KMS-11 (cell line): ENCODE data around the gene CASP9.

Experiments used
- H2AFZ ChIP-seq: fragments of 200-600 bp; sonication (generic); 2 replicates; pipeline ENCODE4 v1.6.1; 2016; ENCODE audit warnings: antibody characterized with exemption, mixed run types, low read depth
- H3K27ac ChIP-seq: fragments of 200-600 bp; sonication (generic); 2 replicates; pipeline ENCODE4 v1.6.1; 2016; ENCODE audit warnings: mild to moderate bottlenecking, mixed run types
- H3K27me3 ChIP-seq: fragments of 200-600 bp; sonication (generic); 2 replicates; pipeline ENCODE4 v1.6.1; 2017; ENCODE audit warnings: mild to moderate bottlenecking, low read depth, mixed run types, moderate library complexity; ENCODE audit not compliant: insufficient read depth
- H3K36me3 ChIP-seq: fragments of 200-600 bp; sonication (generic); 2 replicates; pipeline ENCODE4 v1.6.1; 2017; ENCODE audit warnings: mild to moderate bottlenecking, mixed run types; ENCODE audit not compliant: insufficient read depth
- H3K4me1 ChIP-seq: fragments of 200-600 bp; sonication (generic); 2 replicates; pipeline ENCODE4 v1.6.1; 2016; ENCODE audit warnings: mild to moderate bottlenecking, low read depth, mixed run types; ENCODE audit not compliant: poor library complexity, severe bottlenecking
- H3K4me2 ChIP-seq: fragments of 200-600 bp; sonication (generic); 2 replicates; pipeline ENCODE4 v1.7.0; 2016; ENCODE audit warnings: mild to moderate bottlenecking, mixed run types
- H3K4me3 ChIP-seq: fragments of 200-600 bp; sonication (generic); IDR thresholded peaks from 2 replicates; pipeline ENCODE4 v1.6.1; 2017; ENCODE audit warnings: low read depth, low read length, mixed read lengths; ENCODE audit not compliant: insufficient read depth
- H3K79me2 ChIP-seq: fragments of 200-600 bp; sonication (generic); 2 replicates; pipeline ENCODE4 v1.6.1; 2016; ENCODE audit warnings: low read depth, mixed run types; ENCODE audit not compliant: insufficient read depth
- H3K9ac ChIP-seq: fragments of 200-600 bp; sonication (generic); 2 replicates; pipeline ENCODE4 v1.6.1; 2016; ENCODE audit warnings: mild to moderate bottlenecking, mixed run types
- H4K20me1 ChIP-seq: fragments of 200-600 bp; sonication (generic); 2 replicates; pipeline ENCODE4 v1.6.1; 2016; ENCODE audit warnings: mild to moderate bottlenecking, mixed run types; ENCODE audit not compliant: insufficient read depth
- CTCF ChIP-seq: fragments of 200-600 bp; sonication (generic); conservative IDR thresholded peaks from 2 replicates; pipeline ENCODE4 v1.6.1; 2017; ENCODE audit warnings: low read depth, mild to moderate bottlenecking, antibody characterized with exemption, low read length, moderate library complexity, mixed read lengths

Gene CASP9

GRCh38 chr1:15543251-15543588, 19.2 kb upstream of the CASP9 start:
- H3K4me3 ChIP-seq: no peak overlapping the region
- H3K4me1 ChIP-seq: peaks cover 5% of the 10 kb centered on the region
- no peaks in the 10 kb centered on the region for H4K20me1 ChIP-seq
- H3K27ac ChIP-seq: no peak overlapping the region
- no peak overlapping the region for H3K9ac ChIP-seq
- no peaks in the 10 kb centered on the region for H3K79me2 ChIP-seq
- H3K4me2 ChIP-seq: no peak overlapping the region
- no peak overlapping the region for H2AFZ ChIP-seq
- H3K27me3 ChIP-seq: no peaks in the 10 kb centered on the region
- H3K36me3 ChIP-seq: no peaks in the 10 kb centered on the region
- no peak for TF ChIP-seq CTCF

- Histone ChIP-seq H3K27ac (no peak overlapping the region), H3K79me2 (no peaks in the 10 kb centered on the region), H3K36me3 (no peaks in the 10 kb centered on the region), H3K4me1 (no peaks in the 10 kb centered on the region), H3K4me3 (no peak overlapping the region), H3K9ac (no peak overlapping the region), H3K27me3 (no peaks in the 10 kb centered on the region), H2AFZ (no peak overlapping the region), H3K4me2 (no peak overlapping the region), H4K20me1 (no peaks in the 10 kb centered on the region)
- TF ChIP-seq CTCF: no peak
Observed at GRCh38 chr1:15542388-15543250, 18.6 kb upstream of the CASP9 start.

GRCh38 chr1:15541231-15541792, 17.3 kb upstream of the CASP9 start:
- H2AFZ ChIP-seq: no peak overlapping the region
- H3K4me2 ChIP-seq: no peak overlapping the region
- H4K20me1 ChIP-seq: no peaks in the 10 kb centered on the region
- H3K27ac ChIP-seq: no peak overlapping the region
- no peak for TF ChIP-seq CTCF
- no peaks in the 10 kb centered on the region for H3K79me2 ChIP-seq
- no peaks in the 10 kb centered on the region for H3K36me3 ChIP-seq
- H3K4me3 ChIP-seq: no peak overlapping the region
- no peak overlapping the region for H3K9ac ChIP-seq
- H3K4me1 ChIP-seq: no peaks in the 10 kb centered on the region
- H3K27me3 ChIP-seq: no peaks in the 10 kb centered on the region

GRCh38 chr1:15540186-15540585, 16.2 kb upstream of the CASP9 start:
- no peak overlapping the region for H3K4me3 ChIP-seq
- TF ChIP-seq CTCF: no peak
- H4K20me1 ChIP-seq: no peaks in the 10 kb centered on the region
- no peaks in the 10 kb centered on the region for H3K79me2 ChIP-seq
- no peaks in the 10 kb centered on the region for H3K27me3 ChIP-seq
- H3K4me1 ChIP-seq: no peaks in the 10 kb centered on the region
- H3K4me2 ChIP-seq: no peak overlapping the region
- no peak overlapping the region for H3K27ac ChIP-seq
- no peaks in the 10 kb centered on the region; the same call in 1 of the 2 replicates for H3K36me3 ChIP-seq
- H2AFZ ChIP-seq: no peak overlapping the region
- no peak overlapping the region for H3K9ac ChIP-seq
